Fibroblast of lung (primary cell): ENCODE data around the gene OR5AS1. TPM values are rescaled to one million over a fixed set of nuclear protein-coding genes. Genes with fewer than 3 reads are reported as not detected.

Experiments used
- DNase-seq, 2 donors: peaks; one replicate each; pipeline versions ENCODE4 v3.0.0 to v3.0.0-alpha.2; 2010; ENCODE audit warnings: low read depth in 2 of 2
- H2AFZ ChIP-seq: 2 replicates; pipeline ENCODE4 v1.5.1; 2012; ENCODE audit warnings: low read length, control low read depth, inconsistent platforms
- H3K27ac ChIP-seq: 2 replicates; pipeline ENCODE4 v1.5.1; 2011; ENCODE audit warnings: low read length, control low read depth; ENCODE audit not compliant: insufficient read depth
- H3K27me3 ChIP-seq: 2 replicates; pipeline ENCODE4 v1.5.1; 2011; ENCODE audit warnings: mild to moderate bottlenecking, low read length; ENCODE audit not compliant: control insufficient read depth, insufficient read depth
- H3K36me3 ChIP-seq: 2 replicates; pipeline ENCODE4 v1.5.1; 2011; ENCODE audit warnings: low read length; ENCODE audit not compliant: control insufficient read depth, insufficient read depth
- H3K4me1 ChIP-seq: 2 replicates; pipeline ENCODE4 v1.5.1; 2011; ENCODE audit warnings: low read length; ENCODE audit not compliant: control insufficient read depth, insufficient read depth; ENCODE audit errors: extremely low read depth
- H3K4me2 ChIP-seq: 2 replicates; pipeline ENCODE4 v1.5.1; 2011; ENCODE audit warnings: low read length, control low read depth; ENCODE audit not compliant: insufficient read depth; ENCODE audit errors: extremely low read depth
- H3K4me3 ChIP-seq, 4 experiments: fragments of 200-600 bp in 1 of 4; sonication (generic) in 1 of 4; replicated peaks in 1 of 4; 2 replicates each; pipeline ENCODE4 v1.5.1; 2011 to 2016; ENCODE audit warnings: low read length in 4 of 4, low read depth in 3 of 4, mild to moderate bottlenecking in 3 of 4, control low read depth in 2 of 4, inconsistent platforms in 1 of 4, mixed read lengths in 1 of 4; ENCODE audit not compliant: insufficient read depth in 1 of 4; ENCODE audit errors: control extremely low read depth in 1 of 4
- H3K79me2 ChIP-seq: 2 replicates; pipeline ENCODE4 v1.5.1; 2012; ENCODE audit warnings: mild to moderate bottlenecking, low read length, inconsistent platforms; ENCODE audit not compliant: control insufficient read depth, insufficient read depth
- H3K9ac ChIP-seq: 2 replicates; pipeline ENCODE4 v1.5.1; 2011; ENCODE audit warnings: mild to moderate bottlenecking, low read length, control low read depth; ENCODE audit not compliant: insufficient read depth
- H3K9me3 ChIP-seq: 2 replicates; pipeline ENCODE4 v1.5.1; 2012; ENCODE audit warnings: low read depth, low read length; ENCODE audit not compliant: control insufficient read depth, insufficient read depth
- H4K20me1 ChIP-seq: 2 replicates; pipeline ENCODE4 v1.5.1; 2011; ENCODE audit warnings: low read length; ENCODE audit not compliant: control insufficient read depth, insufficient read depth; ENCODE audit errors: extremely low read depth
- EZH2 ChIP-seq: IDR thresholded peaks from 2 replicates; pipeline ENCODE4 v1.5.1; 2012; ENCODE audit warnings: low read length, control low read depth, mild to moderate bottlenecking; ENCODE audit errors: missing control alignments
- polyA plus RNA-seq, 2 donors: library from polyadenylated mRNA; depleted of rRNA in 1 of 2; stranded (reverse) in 1 of 2; unstranded in 1 of 2; fragments of >200 nt; gene quantifications; 2 replicates each; pipeline ENCODE4 v1.2.1, GENCODE V29; 2011 to 2012; ENCODE audit warnings: missing spikeins in 1 of 2
- total RNA-seq: library from RNA; depleted of rRNA; stranded (reverse); fragments of >200 nt; gene quantifications from 2 replicates; pipeline ENCODE4 v1.2.1, GENCODE V29; 2014
- TF ChIP-seq, protein P1 (sequence below), 2 donors: IDR thresholded peaks in 1 of 2; conservative IDR thresholded peaks in 1 of 2; 1 replicate in 1 of 2; 2 replicates in 1 of 2; pipeline ENCODE4 v1.5.1; 2011 to 2012; ENCODE audit warnings: low read length in 2 of 2, control low read depth in 1 of 2, inconsistent platforms in 1 of 2, low read depth in 1 of 2, mild to moderate bottlenecking in 1 of 2

The OR5AS1 gene
- total and polyA plus RNA-seq, 2 donors (not counting 1 experiment from before 2014, with no cell fraction given), result not detected

DNA sequence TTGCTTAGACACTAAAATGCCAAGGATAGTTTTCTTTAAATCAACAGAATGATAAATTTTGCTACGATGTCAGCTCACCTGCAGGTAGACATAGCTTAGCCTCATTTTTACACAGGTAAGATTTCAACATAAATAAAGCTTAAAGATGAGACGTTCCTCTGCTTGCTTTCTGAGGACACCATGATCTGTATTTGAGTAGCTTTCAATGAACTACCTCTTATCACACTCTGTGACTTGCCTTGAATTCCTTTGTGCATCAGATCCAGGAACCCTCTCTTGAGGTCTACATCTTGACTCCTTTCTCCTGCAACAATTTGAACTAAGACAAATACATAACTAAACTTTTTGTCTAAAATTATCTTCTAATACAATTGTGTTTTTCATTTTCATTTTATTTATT, 39.5 kb downstream of the OR5AS1 start:
- Histone ChIP-seq H3K79me2 (no peaks in the 10 kb centered on the region), H3K27ac (no peak overlapping the region), H3K36me3 (no peaks in the 10 kb centered on the region), H3K4me1 (no peaks in the 10 kb centered on the region), H3K4me2 (no peak overlapping the region), H3K4me3 (no peak overlapping the region), H3K9ac (no peak overlapping the region), H2AFZ (no peak overlapping the region), H3K27me3 (no peaks in the 10 kb centered on the region), H4K20me1 (no peaks in the 10 kb centered on the region), H3K9me3 (no peaks in the 10 kb centered on the region)
- DNase-seq, result no peak
- TF ChIP-seq EZH2, result no peak
- TF ChIP-seq, protein P1, sequence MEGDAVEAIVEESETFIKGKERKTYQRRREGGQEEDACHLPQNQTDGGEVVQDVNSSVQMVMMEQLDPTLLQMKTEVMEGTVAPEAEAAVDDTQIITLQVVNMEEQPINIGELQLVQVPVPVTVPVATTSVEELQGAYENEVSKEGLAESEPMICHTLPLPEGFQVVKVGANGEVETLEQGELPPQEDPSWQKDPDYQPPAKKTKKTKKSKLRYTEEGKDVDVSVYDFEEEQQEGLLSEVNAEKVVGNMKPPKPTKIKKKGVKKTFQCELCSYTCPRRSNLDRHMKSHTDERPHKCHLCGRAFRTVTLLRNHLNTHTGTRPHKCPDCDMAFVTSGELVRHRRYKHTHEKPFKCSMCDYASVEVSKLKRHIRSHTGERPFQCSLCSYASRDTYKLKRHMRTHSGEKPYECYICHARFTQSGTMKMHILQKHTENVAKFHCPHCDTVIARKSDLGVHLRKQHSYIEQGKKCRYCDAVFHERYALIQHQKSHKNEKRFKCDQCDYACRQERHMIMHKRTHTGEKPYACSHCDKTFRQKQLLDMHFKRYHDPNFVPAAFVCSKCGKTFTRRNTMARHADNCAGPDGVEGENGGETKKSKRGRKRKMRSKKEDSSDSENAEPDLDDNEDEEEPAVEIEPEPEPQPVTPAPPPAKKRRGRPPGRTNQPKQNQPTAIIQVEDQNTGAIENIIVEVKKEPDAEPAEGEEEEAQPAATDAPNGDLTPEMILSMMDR (conservative IDR thresholded peaks at IDR 0.05 in 1 of 2, IDR thresholded peaks at IDR 0.05 in 1 of 2; ENCODE audit: low read depth in 1 of 2, low read length in 2 of 2), result no peak

Other genes with a start within 250 kb of the OR5AS1 start
- not detected in 2 replicates for gene OR5D14, start 232.1 kb upstream of the OR5AS1 start, total RNA-seq
- not detected in 2 replicates for gene OR5D14, start 232.1 kb upstream of the OR5AS1 start, polyA plus RNA-seq
- not detected in 2 replicates for gene OR5L1, start 216.3 kb upstream of the OR5AS1 start, total RNA-seq
- gene OR5L1, start 216.3 kb upstream of the OR5AS1 start, polyA plus RNA-seq, result not detected in 2 replicates
- not detected in 2 replicates for gene OR5D18, start 208.0 kb upstream of the OR5AS1 start, total RNA-seq
- not detected in 2 replicates for gene OR5D18, start 208.0 kb upstream of the OR5AS1 start, polyA plus RNA-seq
- not detected in 2 replicates for gene OR5L2, start 200.4 kb upstream of the OR5AS1 start, total RNA-seq
- gene OR5L2, start 200.4 kb upstream of the OR5AS1 start, polyA plus RNA-seq, result not detected in 2 replicates
- gene OR5D16, start 188.9 kb upstream of the OR5AS1 start, total RNA-seq, result not detected in 2 replicates
- gene OR5D16, start 188.9 kb upstream of the OR5AS1 start, polyA plus RNA-seq, result not detected in 2 replicates
- gene TRIM51, start 144.4 kb upstream of the OR5AS1 start, total RNA-seq, result not detected in 2 replicates
- not detected in 2 replicates for gene TRIM51, start 144.4 kb upstream of the OR5AS1 start, polyA plus RNA-seq
- gene OR5W2, start 113.1 kb upstream of the OR5AS1 start, total RNA-seq, result not detected in 2 replicates
- not detected in 2 replicates for gene OR5W2, start 113.1 kb upstream of the OR5AS1 start, polyA plus RNA-seq
- not detected in 2 replicates for gene OR5I1, start 91.3 kb upstream of the OR5AS1 start, total RNA-seq
- gene OR5I1, start 91.3 kb upstream of the OR5AS1 start, polyA plus RNA-seq, result not detected in 2 replicates
- gene OR10AG1, start 57.7 kb upstream of the OR5AS1 start, total RNA-seq, result not detected in 2 replicates
- not detected in 2 replicates for gene OR10AG1, start 57.7 kb upstream of the OR5AS1 start, polyA plus RNA-seq
- not detected in 2 replicates for gene OR5F1, start 33.0 kb upstream of the OR5AS1 start, total RNA-seq
- not detected in 2 replicates for gene OR5F1, start 33.0 kb upstream of the OR5AS1 start, polyA plus RNA-seq
- gene OR8I2, start 65.7 kb downstream of the OR5AS1 start, total RNA-seq, result under 0.01 TPM in 1 of 2 replicates, not detected in the other
- gene OR8I2, start 65.7 kb downstream of the OR5AS1 start, polyA plus RNA-seq, result not detected in 2 replicates
- not detected in 2 replicates for gene OR8H2, start 76.0 kb downstream of the OR5AS1 start, total RNA-seq
- not detected in 2 replicates for gene OR8H2, start 76.0 kb downstream of the OR5AS1 start, polyA plus RNA-seq
- not detected in 2 replicates for gene OR8H3, start 94.7 kb downstream of the OR5AS1 start, total RNA-seq
- not detected in 2 replicates for gene OR8H3, start 94.7 kb downstream of the OR5AS1 start, polyA plus RNA-seq
- not detected in 2 replicates for gene OR8J3, start 112.5 kb downstream of the OR5AS1 start, total RNA-seq
- not detected in 2 replicates for gene OR8J3, start 112.5 kb downstream of the OR5AS1 start, polyA plus RNA-seq
- gene OR8K5, start 132.7 kb downstream of the OR5AS1 start, total RNA-seq, result not detected in 2 replicates
- not detected in 2 replicates for gene OR8K5, start 132.7 kb downstream of the OR5AS1 start, polyA plus RNA-seq
- not detected in 2 replicates for gene OR5J2, start 149.0 kb downstream of the OR5AS1 start, total RNA-seq
- gene OR5J2, start 149.0 kb downstream of the OR5AS1 start, polyA plus RNA-seq, result not detected in 2 replicates
- not detected in 2 replicates for gene OR5T2, start 206.6 kb downstream of the OR5AS1 start, total RNA-seq
- not detected in 2 replicates for gene OR5T2, start 206.6 kb downstream of the OR5AS1 start, polyA plus RNA-seq
- not detected in 2 replicates for gene OR5T3, start 224.6 kb downstream of the OR5AS1 start, total RNA-seq
- gene OR5T3, start 224.6 kb downstream of the OR5AS1 start, polyA plus RNA-seq, result not detected in 2 replicates
- gene OR5T1, start 246.5 kb downstream of the OR5AS1 start, total RNA-seq, result not detected in 2 replicates
- not detected in 2 replicates for gene OR5T1, start 246.5 kb downstream of the OR5AS1 start, polyA plus RNA-seq